Measurements from ENCODE around the gene PIAS3.

The PIAS3 gene

DNA sequence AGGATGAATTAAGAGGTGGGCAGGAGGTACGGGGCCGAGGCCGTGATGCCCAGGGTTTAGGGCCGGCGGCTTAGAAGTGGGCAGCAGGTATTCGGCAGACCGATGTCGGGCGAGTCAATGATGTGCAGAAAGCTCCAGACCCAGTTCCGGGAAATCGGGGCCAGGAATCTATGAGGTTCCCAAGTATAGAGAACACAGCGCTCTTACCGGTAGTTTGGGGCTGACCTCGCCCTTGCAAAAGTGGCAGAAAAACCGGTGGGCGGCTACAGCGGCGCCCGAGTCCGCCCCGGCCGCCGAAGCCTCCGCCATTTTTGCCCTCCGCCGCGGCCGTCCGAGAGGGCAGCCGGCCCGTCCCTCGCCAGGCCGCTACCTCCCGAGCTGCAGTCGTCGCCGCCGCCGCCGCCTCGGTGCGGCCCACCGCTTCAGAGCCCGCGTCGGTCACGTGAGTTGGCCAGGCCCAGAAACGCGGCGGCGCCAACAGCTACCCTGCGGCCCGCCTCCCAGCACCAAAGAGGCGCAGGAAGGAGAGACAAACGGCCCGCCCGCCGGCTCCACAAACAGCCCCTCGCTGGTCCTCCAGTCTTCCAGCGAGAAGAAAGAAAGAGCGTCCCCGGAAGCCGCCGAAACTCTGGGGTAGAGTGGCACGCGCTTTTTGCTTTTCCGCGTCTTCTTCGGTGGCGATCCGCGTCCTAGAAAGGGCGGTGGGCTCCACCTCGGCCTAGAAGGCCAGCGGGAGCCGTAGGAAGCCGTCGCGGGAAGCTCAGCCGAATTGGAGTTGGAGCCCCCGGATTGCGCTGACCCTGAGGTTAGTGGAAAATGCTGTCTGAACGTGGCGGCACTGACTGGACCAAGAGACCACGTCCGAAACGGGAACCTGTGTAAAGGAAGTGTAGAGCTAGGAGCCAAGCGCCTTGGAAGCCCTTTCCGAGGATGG lies 35.0 kb downstream of the PIAS3 start, which contains the start of the genes POLR3C and RNF115 (continued):
- TF ChIP-seq, protein P1, sequence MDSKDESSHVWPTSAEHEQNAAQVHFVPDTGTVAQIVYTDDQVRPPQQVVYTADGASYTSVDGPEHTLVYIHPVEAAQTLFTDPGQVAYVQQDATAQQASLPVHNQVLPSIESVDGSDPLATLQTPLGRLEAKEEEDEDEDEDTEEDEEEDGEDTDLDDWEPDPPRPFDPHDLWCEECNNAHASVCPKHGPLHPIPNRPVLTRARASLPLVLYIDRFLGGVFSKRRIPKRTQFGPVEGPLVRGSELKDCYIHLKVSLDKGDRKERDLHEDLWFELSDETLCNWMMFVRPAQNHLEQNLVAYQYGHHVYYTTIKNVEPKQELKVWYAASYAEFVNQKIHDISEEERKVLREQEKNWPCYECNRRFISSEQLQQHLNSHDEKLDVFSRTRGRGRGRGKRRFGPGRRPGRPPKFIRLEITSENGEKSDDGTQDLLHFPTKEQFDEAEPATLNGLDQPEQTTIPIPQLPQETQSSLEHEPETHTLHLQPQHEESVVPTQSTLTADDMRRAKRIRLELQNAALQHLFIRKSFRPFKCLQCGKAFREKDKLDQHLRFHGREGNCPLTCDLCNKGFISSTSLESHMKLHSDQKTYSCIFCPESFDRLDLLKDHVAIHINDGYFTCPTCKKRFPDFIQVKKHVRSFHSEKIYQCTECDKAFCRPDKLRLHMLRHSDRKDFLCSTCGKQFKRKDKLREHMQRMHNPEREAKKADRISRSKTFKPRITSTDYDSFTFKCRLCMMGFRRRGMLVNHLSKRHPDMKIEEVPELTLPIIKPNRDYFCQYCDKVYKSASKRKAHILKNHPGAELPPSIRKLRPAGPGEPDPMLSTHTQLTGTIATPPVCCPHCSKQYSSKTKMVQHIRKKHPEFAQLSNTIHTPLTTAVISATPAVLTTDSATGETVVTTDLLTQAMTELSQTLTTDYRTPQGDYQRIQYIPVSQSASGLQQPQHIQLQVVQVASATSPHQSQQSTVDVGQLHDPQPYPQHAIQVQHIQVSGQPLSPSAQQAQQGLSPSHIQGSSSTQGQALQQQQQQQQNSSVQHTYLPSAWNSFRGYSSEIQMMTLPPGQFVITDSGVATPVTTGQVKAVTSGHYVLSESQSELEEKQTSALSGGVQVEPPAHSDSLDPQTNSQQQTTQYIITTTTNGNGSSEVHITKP (tag by site-specific recombination; IDR thresholded peaks at IDR 0.05) = peak; percentile 79
- TF ChIP-seq, protein P2, sequence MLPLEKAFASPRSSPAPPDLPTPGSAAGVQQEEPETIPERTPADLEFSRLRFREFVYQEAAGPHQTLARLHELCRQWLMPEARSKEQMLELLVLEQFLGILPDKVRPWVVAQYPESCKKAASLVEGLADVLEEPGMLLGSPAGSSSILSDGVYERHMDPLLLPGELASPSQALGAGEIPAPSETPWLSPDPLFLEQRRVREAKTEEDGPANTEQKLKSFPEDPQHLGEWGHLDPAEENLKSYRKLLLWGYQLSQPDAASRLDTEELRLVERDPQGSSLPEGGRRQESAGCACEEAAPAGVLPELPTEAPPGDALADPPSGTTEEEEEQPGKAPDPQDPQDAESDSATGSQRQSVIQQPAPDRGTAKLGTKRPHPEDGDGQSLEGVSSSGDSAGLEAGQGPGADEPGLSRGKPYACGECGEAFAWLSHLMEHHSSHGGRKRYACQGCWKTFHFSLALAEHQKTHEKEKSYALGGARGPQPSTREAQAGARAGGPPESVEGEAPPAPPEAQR (tag by site-specific recombination; IDR thresholded peaks at IDR 0.05) = no peak
- no peak for TF ChIP-seq ZNF510 (tag by site-specific recombination; IDR thresholded peaks at IDR 0.05; ENCODE audit: insufficient replicate concordance)
- peak; percentile 66 for TF ChIP-seq ZNF76 (tag by site-specific recombination; IDR thresholded peaks at IDR 0.05; ENCODE audit: borderline replicate concordance, low read depth)
- TF ChIP-seq ZNF10 (tag by site-specific recombination; IDR thresholded peaks at IDR 0.05) = peak; percentile 100
- TF ChIP-seq ZNF585B (tag by site-specific recombination; IDR thresholded peaks at IDR 0.05) = no peak
- no peak for TF ChIP-seq MZF1 (tag by site-specific recombination; IDR thresholded peaks at IDR 0.05; ENCODE audit: borderline replicate concordance)
- TF ChIP-seq ZNF274 (IDR thresholded peaks at IDR 0.05; ENCODE audit: low read length) = no peak
- TF ChIP-seq ZNF274 (tag by site-specific recombination; IDR thresholded peaks at IDR 0.05; ENCODE audit: borderline replicate concordance) = no peak
- peak; percentile 69 for TF ChIP-seq SP7 (tag by site-specific recombination; IDR thresholded peaks at IDR 0.05)
- TF ChIP-seq ZNF138 (tag by site-specific recombination; IDR thresholded peaks at IDR 0.05; ENCODE audit: borderline replicate concordance) = no peak
- TF ChIP-seq ZNF658 (tag by site-specific recombination; IDR thresholded peaks at IDR 0.05) = no peak
- peak; percentile 69 for TF ChIP-seq KLF8 (tag by site-specific recombination; IDR thresholded peaks at IDR 0.05)
- no peak for TF ChIP-seq SALL2 (tag by site-specific recombination; IDR thresholded peaks at IDR 0.05; ENCODE audit: borderline replicate concordance)
- TF ChIP-seq ZNF596 (tag by site-specific recombination; IDR thresholded peaks at IDR 0.05) = no peak
- TF ChIP-seq ZBTB48 (tag by site-specific recombination; IDR thresholded peaks at IDR 0.05) = no peak
- no peak for TF ChIP-seq ZSCAN16 (tag by site-specific recombination; IDR thresholded peaks at IDR 0.05)
- 0 out of 2 replicates have a peak, but pooled peaks have one; percentile 10 for TF ChIP-seq ZNF16 (tag by site-specific recombination; IDR thresholded peaks at IDR 0.05; ENCODE audit: low read depth)
- TF ChIP-seq, protein P3, sequence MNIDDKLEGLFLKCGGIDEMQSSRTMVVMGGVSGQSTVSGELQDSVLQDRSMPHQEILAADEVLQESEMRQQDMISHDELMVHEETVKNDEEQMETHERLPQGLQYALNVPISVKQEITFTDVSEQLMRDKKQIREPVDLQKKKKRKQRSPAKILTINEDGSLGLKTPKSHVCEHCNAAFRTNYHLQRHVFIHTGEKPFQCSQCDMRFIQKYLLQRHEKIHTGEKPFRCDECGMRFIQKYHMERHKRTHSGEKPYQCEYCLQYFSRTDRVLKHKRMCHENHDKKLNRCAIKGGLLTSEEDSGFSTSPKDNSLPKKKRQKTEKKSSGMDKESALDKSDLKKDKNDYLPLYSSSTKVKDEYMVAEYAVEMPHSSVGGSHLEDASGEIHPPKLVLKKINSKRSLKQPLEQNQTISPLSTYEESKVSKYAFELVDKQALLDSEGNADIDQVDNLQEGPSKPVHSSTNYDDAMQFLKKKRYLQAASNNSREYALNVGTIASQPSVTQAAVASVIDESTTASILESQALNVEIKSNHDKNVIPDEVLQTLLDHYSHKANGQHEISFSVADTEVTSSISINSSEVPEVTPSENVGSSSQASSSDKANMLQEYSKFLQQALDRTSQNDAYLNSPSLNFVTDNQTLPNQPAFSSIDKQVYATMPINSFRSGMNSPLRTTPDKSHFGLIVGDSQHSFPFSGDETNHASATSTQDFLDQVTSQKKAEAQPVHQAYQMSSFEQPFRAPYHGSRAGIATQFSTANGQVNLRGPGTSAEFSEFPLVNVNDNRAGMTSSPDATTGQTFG (tag by site-specific recombination; IDR thresholded peaks at IDR 0.05; ENCODE audit: borderline replicate concordance) = no peak
- no peak for TF ChIP-seq ZNF239 (tag by site-specific recombination; IDR thresholded peaks at IDR 0.05)
- TF ChIP-seq ZNF792 (tag by site-specific recombination; IDR thresholded peaks at IDR 0.05) = 0 out of 2 replicates have a peak, but pooled peaks have one; percentile 53
- TF ChIP-seq, protein P4, sequence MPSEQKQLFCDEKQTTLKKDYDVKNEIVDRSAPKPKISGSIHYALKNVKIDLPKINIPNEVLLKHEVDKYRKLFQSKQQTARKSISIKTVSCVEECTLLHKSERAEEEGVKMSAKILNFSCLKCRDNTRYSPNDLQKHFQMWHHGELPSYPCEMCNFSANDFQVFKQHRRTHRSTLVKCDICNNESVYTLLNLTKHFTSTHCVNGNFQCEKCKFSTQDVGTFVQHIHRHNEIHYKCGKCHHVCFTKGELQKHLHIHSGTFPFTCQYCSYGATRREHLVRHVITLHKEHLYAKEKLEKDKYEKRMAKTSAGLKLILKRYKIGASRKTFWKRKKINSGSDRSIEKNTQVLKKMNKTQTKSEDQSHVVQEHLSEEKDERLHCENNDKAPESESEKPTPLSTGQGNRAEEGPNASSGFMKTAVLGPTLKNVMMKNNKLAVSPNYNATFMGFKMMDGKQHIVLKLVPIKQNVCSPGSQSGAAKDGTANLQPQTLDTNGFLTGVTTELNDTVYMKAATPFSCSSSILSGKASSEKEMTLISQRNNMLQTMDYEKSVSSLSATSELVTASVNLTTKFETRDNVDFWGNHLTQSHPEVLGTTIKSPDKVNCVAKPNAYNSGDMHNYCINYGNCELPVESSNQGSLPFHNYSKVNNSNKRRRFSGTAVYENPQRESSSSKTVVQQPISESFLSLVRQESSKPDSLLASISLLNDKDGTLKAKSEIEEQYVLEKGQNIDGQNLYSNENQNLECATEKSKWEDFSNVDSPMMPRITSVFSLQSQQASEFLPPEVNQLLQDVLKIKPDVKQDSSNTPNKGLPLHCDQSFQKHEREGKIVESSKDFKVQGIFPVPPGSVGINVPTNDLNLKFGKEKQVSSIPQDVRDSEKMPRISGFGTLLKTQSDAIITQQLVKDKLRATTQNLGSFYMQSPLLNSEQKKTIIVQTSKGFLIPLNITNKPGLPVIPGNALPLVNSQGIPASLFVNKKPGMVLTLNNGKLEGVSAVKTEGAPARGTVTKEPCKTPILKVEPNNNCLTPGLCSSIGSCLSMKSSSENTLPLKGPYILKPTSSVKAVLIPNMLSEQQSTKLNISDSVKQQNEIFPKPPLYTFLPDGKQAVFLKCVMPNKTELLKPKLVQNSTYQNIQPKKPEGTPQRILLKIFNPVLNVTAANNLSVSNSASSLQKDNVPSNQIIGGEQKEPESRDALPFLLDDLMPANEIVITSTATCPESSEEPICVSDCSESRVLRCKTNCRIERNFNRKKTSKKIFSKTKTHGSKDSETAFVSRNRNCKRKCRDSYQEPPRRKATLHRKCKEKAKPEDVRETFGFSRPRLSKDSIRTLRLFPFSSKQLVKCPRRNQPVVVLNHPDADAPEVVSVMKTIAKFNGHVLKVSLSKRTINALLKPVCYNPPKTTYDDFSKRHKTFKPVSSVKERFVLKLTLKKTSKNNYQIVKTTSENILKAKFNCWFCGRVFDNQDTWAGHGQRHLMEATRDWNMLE (tag by site-specific recombination; conservative IDR thresholded peaks at IDR 0.05; ENCODE audit: low read depth) = 0 out of 2 replicates have a peak, but pooled peaks have one; percentile 51
- 0 out of 2 replicates have a peak, but pooled peaks have one; percentile 12 for TF ChIP-seq WT1 (tag by site-specific recombination; IDR thresholded peaks at IDR 0.05)
- TF ChIP-seq ZNF155 (tag by site-specific recombination; IDR thresholded peaks at IDR 0.05) = no peak
- TF ChIP-seq ZIC2 (tag by site-specific recombination; IDR thresholded peaks at IDR 0.05) = peak; percentile 37
- TF ChIP-seq ZNF768 (tag by site-specific recombination; IDR thresholded peaks at IDR 0.05) = no peak
- TF ChIP-seq ZNF423 (tag by site-specific recombination; IDR thresholded peaks at IDR 0.05) = no peak; the same call in 1 of the 2 replicates

Measured in HEK293 (cell line).